ENCODE measurements around the gene PITPNC1.
A peak's percentile ranks its signal among the peaks of the same experiment; 100 is the strongest.
"Not testable (repeated sequence)": the region's sequence is repeated elsewhere in the genome, so short reads cannot be mapped to it uniquely, and the experiment has no call there.

Gene PITPNC1

DNA sequence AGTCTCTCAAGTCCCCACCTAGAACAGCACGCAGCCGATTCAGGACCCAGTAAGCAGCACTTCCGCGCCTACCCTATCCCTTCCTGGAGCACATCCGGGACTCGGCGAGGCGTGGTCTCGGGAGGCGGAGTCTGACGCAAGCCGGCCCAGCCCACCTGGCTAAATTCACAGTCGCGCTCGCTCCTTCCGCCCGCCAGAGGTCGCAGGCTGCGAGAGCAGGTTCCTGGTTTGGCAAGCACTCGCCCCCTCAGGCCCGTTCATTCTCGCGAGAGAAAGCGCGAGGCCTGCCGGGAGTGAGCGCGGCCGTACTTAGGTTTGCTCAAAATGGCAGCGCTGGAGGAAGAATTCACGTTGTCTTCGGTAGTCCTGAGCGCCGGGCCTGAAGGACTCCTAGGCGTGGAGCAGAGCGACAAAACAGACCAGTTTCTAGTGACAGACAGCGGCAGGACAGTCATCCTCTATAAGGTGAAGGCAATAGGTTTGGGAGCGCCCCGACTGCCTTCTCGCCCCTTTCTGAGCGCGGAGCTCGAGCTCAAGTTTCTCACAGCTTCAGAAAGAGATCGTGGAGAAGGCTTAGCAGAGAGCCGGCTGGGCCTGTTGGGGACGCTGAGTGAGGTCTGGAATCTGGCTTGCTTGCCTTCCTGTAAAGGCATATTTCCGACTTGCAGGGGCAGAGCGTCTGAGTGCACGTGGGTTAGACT lies 340.7 kb downstream of the PITPNC1 start, which contains the start of gene NOL11:
Gene NOL11 (plus strand): TSS at position 313 of the 701 bp plus-strand sequence. CDS start 12 bp downstream, at position 325.
- Histone ChIP-seq H3K27me3 (ENCODE audit: control insufficient read depth in 2 of 2, insufficient read depth in 2 of 2, low read length in 2 of 2) (no peaks in the 10 kb centered on the region), H3K36me3 (ENCODE audit: control insufficient read depth in 2 of 2, insufficient read depth in 2 of 2, low read length in 2 of 2) (peaks cover 16 to 21% of the 10 kb centered on the region in 2 donors), H3K9ac (ENCODE audit: low read depth in 1 of 2, low read length in 2 of 2) (peak within 1 kb of the TSS; percentile 93 to 98), H3K4me1 (ENCODE audit: control insufficient read depth in 2 of 2, insufficient read depth in 2 of 2, low read length in 2 of 2) (peaks cover 6 to 16% of the 10 kb centered on the region in 2 donors), H3K27ac (ENCODE audit: low read depth in 2 of 2, low read length in 2 of 2) (peak within 1 kb of the TSS; percentile 79 to 82), H3K9me3 (ENCODE audit: control insufficient read depth in 2 of 2, low read length in 2 of 2) (no peaks in the 10 kb centered on the region), H3K4me3 (ENCODE audit: low read length in 2 of 2) (peak within 1 kb of the TSS; percentile 97 to 100)

DNA sequence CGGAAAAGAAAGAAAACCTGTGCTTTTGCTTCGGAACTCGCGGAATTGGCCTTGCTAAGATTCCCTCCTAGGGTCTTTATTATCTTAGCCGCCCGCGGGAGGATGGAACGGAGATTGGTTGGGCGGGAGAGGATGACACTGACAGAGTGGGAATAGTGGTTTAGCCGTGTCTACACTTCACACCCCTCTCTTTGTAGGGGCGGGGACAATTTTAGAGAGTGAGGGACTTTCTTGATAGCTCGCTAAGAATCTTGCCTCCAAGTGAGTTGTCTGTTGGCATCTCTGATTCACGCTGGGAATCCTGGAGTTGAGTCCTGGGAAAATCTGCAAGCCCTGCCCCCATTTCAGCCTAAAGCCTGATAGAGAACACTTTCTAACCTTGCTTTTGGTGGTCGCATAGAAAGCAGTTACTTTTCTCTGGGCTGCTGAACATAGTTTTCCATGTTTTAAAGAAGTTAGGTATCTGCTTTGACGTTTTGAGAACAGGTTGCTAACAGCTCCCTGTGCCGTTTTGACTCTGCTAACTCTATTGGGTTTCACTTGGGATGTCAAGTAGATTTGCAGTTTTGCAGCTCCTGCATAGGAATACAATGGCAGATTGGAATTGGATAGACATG lies 341.4 kb downstream of the PITPNC1 start:
- no peaks in the 10 kb centered on the region for H3K9me3 ChIP-seq (ENCODE audit: control insufficient read depth in 2 of 2, low read length in 2 of 2)
- H3K27ac ChIP-seq (ENCODE audit: low read depth in 2 of 2, low read length in 2 of 2): peak overlapping the region; percentile 79 to 82
- H3K36me3 ChIP-seq (ENCODE audit: control insufficient read depth in 2 of 2, insufficient read depth in 2 of 2, low read length in 2 of 2): peaks cover 16 to 23% of the 10 kb centered on the region in 2 donors
- H3K9ac ChIP-seq (ENCODE audit: low read depth in 1 of 2, low read length in 2 of 2): peak overlapping the region; percentile 93 to 98
- H3K4me3 ChIP-seq (ENCODE audit: low read length in 2 of 2): peak overlapping the region; percentile 97 to 100
- peaks cover 6 to 16% of the 10 kb centered on the region in 2 donors for H3K4me1 ChIP-seq (ENCODE audit: control insufficient read depth in 2 of 2, insufficient read depth in 2 of 2, low read length in 2 of 2)
- H3K27me3 ChIP-seq (ENCODE audit: control insufficient read depth in 2 of 2, insufficient read depth in 2 of 2, low read length in 2 of 2): no peaks in the 10 kb centered on the region

DNA sequence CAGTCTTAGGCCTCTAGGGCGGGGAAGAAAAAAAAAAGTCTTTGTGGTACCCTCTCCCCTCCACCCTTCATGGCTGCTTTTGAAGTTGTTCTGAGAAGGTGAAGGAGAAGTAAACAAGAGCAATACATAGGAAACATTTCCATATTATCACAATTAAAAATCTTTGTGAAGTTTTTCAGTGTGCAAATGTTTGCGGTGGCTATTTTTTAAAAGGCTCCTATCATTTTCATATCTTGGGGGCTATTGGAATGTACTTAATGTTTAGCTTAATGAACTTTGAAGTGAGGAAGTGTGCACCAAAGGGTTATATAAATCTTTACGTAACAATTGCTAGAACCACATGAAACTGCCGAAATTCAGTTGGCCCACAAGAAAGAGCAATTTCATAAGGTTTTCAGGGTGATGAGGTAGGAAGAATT lies 348.3 kb downstream of the PITPNC1 start:
- no peak overlapping the region for H3K27ac ChIP-seq (ENCODE audit: low read depth in 2 of 2, low read length in 2 of 2)
- H3K9ac ChIP-seq (ENCODE audit: low read depth in 1 of 2, low read length in 2 of 2): no peak overlapping the region
- H3K9me3 ChIP-seq (ENCODE audit: control insufficient read depth in 2 of 2, low read length in 2 of 2): no peaks in the 10 kb centered on the region
- no peaks in the 10 kb centered on the region for H3K4me1 ChIP-seq (ENCODE audit: control insufficient read depth in 2 of 2, insufficient read depth in 2 of 2, low read length in 2 of 2)
- no peaks in the 10 kb centered on the region for H3K27me3 ChIP-seq (ENCODE audit: control insufficient read depth in 2 of 2, insufficient read depth in 2 of 2, low read length in 2 of 2)
- no peak overlapping the region for H3K4me3 ChIP-seq (ENCODE audit: low read length in 2 of 2)
- peaks cover 49 to 69% of the 10 kb centered on the region in 2 donors for H3K36me3 ChIP-seq (ENCODE audit: control insufficient read depth in 2 of 2, insufficient read depth in 2 of 2, low read length in 2 of 2)

DNA sequence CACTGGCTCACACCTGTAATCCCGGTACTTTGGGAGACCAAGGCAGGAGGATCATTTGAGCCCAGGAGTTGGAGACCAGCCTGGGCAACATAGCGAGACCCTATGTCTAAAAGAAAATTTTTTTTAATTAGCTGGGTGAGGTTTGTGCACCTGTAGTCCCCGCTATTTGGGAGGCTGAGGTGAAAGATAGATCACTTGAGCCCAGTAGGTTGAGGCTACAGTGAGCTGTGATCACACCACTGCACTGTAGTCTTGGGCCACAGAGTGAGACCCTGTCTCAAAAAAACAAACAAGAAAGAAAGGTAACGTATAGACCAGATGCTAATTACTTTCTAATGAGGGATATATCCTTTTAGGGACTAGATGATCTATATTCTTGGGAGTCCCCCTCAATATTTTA lies 348.7 kb downstream of the PITPNC1 start:
- no peaks in the 10 kb centered on the region for H3K9me3 ChIP-seq (ENCODE audit: control insufficient read depth in 2 of 2, low read length in 2 of 2)
- H3K9ac ChIP-seq (ENCODE audit: low read depth in 1 of 2, low read length in 2 of 2): no peak overlapping the region
- no peaks in the 10 kb centered on the region for H3K4me1 ChIP-seq (ENCODE audit: control insufficient read depth in 2 of 2, insufficient read depth in 2 of 2, low read length in 2 of 2)
- no peaks in the 10 kb centered on the region for H3K27me3 ChIP-seq (ENCODE audit: control insufficient read depth in 2 of 2, insufficient read depth in 2 of 2, low read length in 2 of 2)
- peaks cover 51 to 69% of the 10 kb centered on the region in 2 donors for H3K36me3 ChIP-seq (ENCODE audit: control insufficient read depth in 2 of 2, insufficient read depth in 2 of 2, low read length in 2 of 2)
- no peak overlapping the region for H3K27ac ChIP-seq (ENCODE audit: low read depth in 2 of 2, low read length in 2 of 2)
- H3K4me3 ChIP-seq (ENCODE audit: low read length in 2 of 2): no peak overlapping the region

DNA sequence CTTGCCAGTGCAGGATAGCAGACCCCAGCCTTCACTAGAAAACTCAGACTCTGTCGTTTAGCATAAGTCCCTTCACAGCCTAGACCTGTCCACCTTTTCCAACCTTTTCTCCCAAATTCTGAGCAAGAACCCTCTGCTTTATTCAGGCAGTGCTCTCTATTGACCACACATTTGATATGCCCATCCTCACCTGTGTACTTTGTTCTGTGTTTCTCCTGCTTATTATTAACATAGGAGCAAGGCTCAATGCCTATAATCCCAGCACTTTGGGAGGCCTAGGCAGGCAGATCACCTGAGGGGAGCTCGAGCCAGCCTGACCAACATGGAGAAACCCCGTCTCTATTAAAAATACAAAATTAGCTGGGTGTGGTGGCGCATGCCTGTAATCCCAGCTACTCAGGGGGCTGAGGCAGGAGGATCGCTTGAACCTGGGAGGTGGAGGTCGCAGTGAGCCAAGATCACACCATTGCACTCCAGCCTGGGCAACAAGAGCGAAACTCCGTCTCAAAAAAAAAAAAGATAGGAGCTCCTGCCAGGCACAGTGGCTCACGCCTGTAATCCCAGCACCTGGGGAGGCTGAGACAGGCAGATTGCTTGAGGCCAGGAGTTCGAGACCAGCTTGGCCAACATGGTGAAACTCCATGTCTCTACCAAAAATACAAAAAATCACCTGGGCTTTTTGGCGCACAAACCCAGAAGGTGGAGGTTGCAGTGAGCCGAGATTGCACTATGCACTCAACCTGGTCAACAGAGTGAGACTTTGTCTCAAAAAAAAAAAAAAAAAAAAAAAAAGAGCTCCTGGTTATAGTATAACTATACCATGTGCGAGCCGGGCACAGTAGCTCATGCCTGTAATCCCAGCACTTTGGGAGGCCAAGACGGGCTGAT lies 350.3 kb downstream of the PITPNC1 start:
- not testable (repeated sequence) for H3K4me1 ChIP-seq (ENCODE audit: control insufficient read depth in 2 of 2, insufficient read depth in 2 of 2, low read length in 2 of 2); H3K4me3 ChIP-seq (ENCODE audit: low read length in 2 of 2); H3K9me3 ChIP-seq (ENCODE audit: control insufficient read depth in 2 of 2, low read length in 2 of 2); H3K27ac ChIP-seq (ENCODE audit: low read depth in 2 of 2, low read length in 2 of 2); H3K9ac ChIP-seq (ENCODE audit: low read depth in 1 of 2, low read length in 2 of 2); H3K27me3 ChIP-seq (ENCODE audit: control insufficient read depth in 2 of 2, insufficient read depth in 2 of 2, low read length in 2 of 2)
- H3K36me3 ChIP-seq (ENCODE audit: control insufficient read depth in 2 of 2, insufficient read depth in 2 of 2, low read length in 2 of 2): peaks cover 48 to 66% of the 10 kb centered on the region in 2 donors

DNA sequence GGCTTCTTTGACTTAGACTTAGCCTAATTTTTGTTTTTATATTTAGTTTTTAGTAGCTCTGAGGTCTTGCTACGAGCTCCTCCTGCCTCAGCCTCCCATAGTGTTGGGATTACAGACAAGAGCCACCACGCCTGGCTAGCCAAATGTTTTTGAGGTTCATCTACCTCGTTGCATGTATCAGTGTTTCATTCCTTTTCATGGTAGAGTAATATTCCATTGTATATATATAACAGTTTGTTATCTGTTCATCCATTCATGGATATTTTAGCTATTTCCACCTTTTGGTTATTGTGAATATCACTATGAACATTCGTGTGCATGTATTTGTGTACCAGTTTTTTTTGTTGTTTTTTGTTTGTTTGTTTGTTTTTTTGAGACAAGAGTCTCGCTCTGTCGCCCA lies 352.8 kb downstream of the PITPNC1 start:
- Histone ChIP-seq H3K4me3 (ENCODE audit: low read length in 2 of 2) (no peak overlapping the region), H3K27ac (ENCODE audit: low read depth in 2 of 2, low read length in 2 of 2) (no peak overlapping the region), H3K4me1 (ENCODE audit: control insufficient read depth in 2 of 2, insufficient read depth in 2 of 2, low read length in 2 of 2) (no peaks in the 10 kb centered on the region), H3K9me3 (ENCODE audit: control insufficient read depth in 2 of 2, low read length in 2 of 2) (no peaks in the 10 kb centered on the region), H3K36me3 (ENCODE audit: control insufficient read depth in 2 of 2, insufficient read depth in 2 of 2, low read length in 2 of 2) (peaks cover 53 to 66% of the 10 kb centered on the region in 2 donors), H3K9ac (ENCODE audit: low read depth in 1 of 2, low read length in 2 of 2) (no peak overlapping the region), H3K27me3 (ENCODE audit: control insufficient read depth in 2 of 2, insufficient read depth in 2 of 2, low read length in 2 of 2) (no peaks in the 10 kb centered on the region)

DNA sequence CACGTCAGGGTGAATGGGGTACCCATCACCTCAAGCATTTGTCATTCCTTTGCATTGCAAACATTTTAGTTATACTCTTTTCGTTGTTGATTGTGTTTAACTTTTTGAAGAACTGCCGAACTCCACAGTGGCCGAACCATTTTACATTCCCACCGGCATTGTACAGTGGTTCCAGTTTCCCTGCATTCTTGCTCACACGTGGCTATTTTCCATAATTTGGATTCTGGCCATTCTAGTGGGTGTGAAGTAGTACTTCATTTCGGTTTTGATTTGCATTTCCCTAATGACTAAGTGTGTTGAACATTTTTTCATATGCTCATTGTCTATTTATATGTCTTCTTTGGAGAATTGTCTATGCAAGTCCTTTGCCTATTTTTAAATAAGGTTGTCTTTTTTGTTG lies 353.6 kb downstream of the PITPNC1 start:
- Histone ChIP-seq H3K27me3 (ENCODE audit: control insufficient read depth in 2 of 2, insufficient read depth in 2 of 2, low read length in 2 of 2) (no peaks in the 10 kb centered on the region), H3K36me3 (ENCODE audit: control insufficient read depth in 2 of 2, insufficient read depth in 2 of 2, low read length in 2 of 2) (peaks cover 47 to 62% of the 10 kb centered on the region in 2 donors), H3K4me1 (ENCODE audit: control insufficient read depth in 2 of 2, insufficient read depth in 2 of 2, low read length in 2 of 2) (no peaks in the 10 kb centered on the region), H3K9me3 (ENCODE audit: control insufficient read depth in 2 of 2, low read length in 2 of 2) (no peaks in the 10 kb centered on the region), H3K4me3 (ENCODE audit: low read length in 2 of 2) (no peak overlapping the region), H3K27ac (ENCODE audit: low read depth in 2 of 2, low read length in 2 of 2) (no peak overlapping the region), H3K9ac (ENCODE audit: low read depth in 1 of 2, low read length in 2 of 2) (no peak overlapping the region)

DNA sequence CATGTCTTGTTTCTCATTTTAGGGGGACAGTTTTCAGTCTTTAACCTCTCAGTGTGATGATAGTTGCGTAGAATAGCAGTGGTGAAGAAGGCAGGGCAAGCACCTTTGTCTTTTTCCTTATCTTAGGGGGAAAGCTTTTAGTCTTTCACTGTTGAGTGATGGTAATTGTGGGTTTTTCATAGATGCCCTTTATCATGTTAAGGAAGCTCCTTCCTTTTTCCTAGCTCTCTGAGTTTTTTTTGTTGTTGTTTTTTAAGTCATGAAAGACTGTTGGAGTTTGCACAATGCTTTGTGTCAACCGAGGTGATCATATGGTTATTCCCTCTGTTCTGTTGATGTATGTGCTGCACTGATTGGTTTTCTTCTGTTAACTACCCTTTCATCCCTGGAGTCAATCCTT lies 356.4 kb downstream of the PITPNC1 start:
- H3K36me3 ChIP-seq (ENCODE audit: control insufficient read depth in 2 of 2, insufficient read depth in 2 of 2, low read length in 2 of 2): peaks cover 52 to 64% of the 10 kb centered on the region in 2 donors
- no peak overlapping the region for H3K4me3 ChIP-seq (ENCODE audit: low read length in 2 of 2)
- H3K9me3 ChIP-seq (ENCODE audit: control insufficient read depth in 2 of 2, low read length in 2 of 2): no peaks in the 10 kb centered on the region
- no peak overlapping the region for H3K27ac ChIP-seq (ENCODE audit: low read depth in 2 of 2, low read length in 2 of 2)
- no peaks in the 10 kb centered on the region for H3K4me1 ChIP-seq (ENCODE audit: control insufficient read depth in 2 of 2, insufficient read depth in 2 of 2, low read length in 2 of 2)
- H3K27me3 ChIP-seq (ENCODE audit: control insufficient read depth in 2 of 2, insufficient read depth in 2 of 2, low read length in 2 of 2): no peaks in the 10 kb centered on the region
- no peak overlapping the region for H3K9ac ChIP-seq (ENCODE audit: low read depth in 1 of 2, low read length in 2 of 2)

DNA sequence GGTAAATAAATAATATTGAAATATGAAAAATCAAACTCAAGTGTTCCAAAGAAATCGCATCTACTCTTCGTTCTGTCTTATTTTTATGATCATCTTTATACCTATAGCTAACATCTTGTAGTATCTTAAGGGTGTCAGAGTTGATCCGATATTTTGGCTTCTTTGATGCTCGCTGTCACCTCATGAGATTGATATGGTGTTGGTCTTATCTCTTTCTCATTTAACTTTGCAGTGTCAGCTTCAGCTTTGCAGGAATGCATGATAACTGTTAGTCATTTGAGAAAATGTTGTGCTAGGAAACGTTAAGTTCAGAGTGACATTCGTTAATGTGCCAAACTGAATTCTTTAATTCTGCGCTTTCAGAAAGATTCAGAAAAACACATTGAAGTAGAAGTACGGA lies 360.1 kb downstream of the PITPNC1 start:
- Histone ChIP-seq H3K27me3 (ENCODE audit: control insufficient read depth in 2 of 2, insufficient read depth in 2 of 2, low read length in 2 of 2) (no peaks in the 10 kb centered on the region), H3K9ac (ENCODE audit: low read depth in 1 of 2, low read length in 2 of 2) (no peak overlapping the region), H3K27ac (ENCODE audit: low read depth in 2 of 2, low read length in 2 of 2) (no peak overlapping the region), H3K4me3 (ENCODE audit: low read length in 2 of 2) (no peak overlapping the region), H3K9me3 (ENCODE audit: control insufficient read depth in 2 of 2, low read length in 2 of 2) (no peaks in the 10 kb centered on the region), H3K4me1 (ENCODE audit: control insufficient read depth in 2 of 2, insufficient read depth in 2 of 2, low read length in 2 of 2) (no peaks in the 10 kb centered on the region), H3K36me3 (ENCODE audit: control insufficient read depth in 2 of 2, insufficient read depth in 2 of 2, low read length in 2 of 2) (peaks cover 61 to 71% of the 10 kb centered on the region in 2 donors)

DNA sequence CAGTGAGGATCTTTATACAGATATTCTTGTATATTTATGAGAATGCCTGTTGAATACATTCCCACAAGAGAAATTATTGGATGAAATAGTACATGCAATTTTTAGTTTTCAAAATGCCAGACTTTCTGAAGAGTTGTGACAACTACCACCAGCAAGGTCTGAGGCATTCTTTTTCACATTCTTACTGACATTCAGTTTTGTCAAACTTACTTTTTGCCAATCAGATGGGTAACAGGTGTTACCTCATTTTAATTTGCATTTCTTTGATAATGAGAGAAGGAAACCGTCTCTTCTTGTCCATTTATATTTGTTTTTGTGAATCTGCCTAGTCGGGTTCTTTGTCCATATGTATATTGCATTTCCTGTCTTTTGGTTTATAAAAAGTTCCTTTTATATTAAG lies 364.9 kb downstream of the PITPNC1 start:
- Histone ChIP-seq H3K27me3 (ENCODE audit: control insufficient read depth in 2 of 2, insufficient read depth in 2 of 2, low read length in 2 of 2) (no peaks in the 10 kb centered on the region), H3K9me3 (ENCODE audit: control insufficient read depth in 2 of 2, low read length in 2 of 2) (no peaks in the 10 kb centered on the region), H3K4me1 (ENCODE audit: control insufficient read depth in 2 of 2, insufficient read depth in 2 of 2, low read length in 2 of 2) (peaks cover 7 to 10% of the 10 kb centered on the region in 2 donors), H3K9ac (ENCODE audit: low read depth in 1 of 2, low read length in 2 of 2) (no peak overlapping the region), H3K27ac (ENCODE audit: low read depth in 2 of 2, low read length in 2 of 2) (no peak overlapping the region), H3K4me3 (ENCODE audit: low read length in 2 of 2) (no peak overlapping the region), H3K36me3 (ENCODE audit: control insufficient read depth in 2 of 2, insufficient read depth in 2 of 2, low read length in 2 of 2) (peaks cover 44 to 61% of the 10 kb centered on the region in 2 donors)
